Uterus (tissue), 2 donors: ENCODE data around the gene ATP6V1E1.

ENCODE experiments used
- CTCF ChIP-seq, 4 experiments: fragments of 200-600 bp in 2 of 4; fragments of 450-650 bp in 2 of 4; sonication (generic) in 2 of 4; IDR thresholded peaks; one replicate each; pipeline ENCODE4 v1.5.1; 2016 to 2019; ENCODE audit warnings: antibody characterized with exemption in 4 of 4, mild to moderate bottlenecking in 2 of 4, moderate library complexity in 1 of 4
- POLR2A ChIP-seq, 2 donors: fragments of 450-650 bp; IDR thresholded peaks; one replicate each; pipeline ENCODE4 v1.6.1; 2016; ENCODE audit warnings: antibody characterized with exemption in 2 of 2, mild to moderate bottlenecking in 1 of 2, moderate library complexity in 1 of 2

GRCh38 chr22:17665248-17665647 lies 36.7 kb upstream of the ATP6V1E1 start:
- no peak for TF ChIP-seq CTCF (IDR thresholded peaks at IDR 0.05)
- TF ChIP-seq POLR2A (IDR thresholded peaks at IDR 0.05): no peak
